ENCODE measurements around the gene DPYSL5.

The DPYSL5 gene

GRCh38 chr2:26997394-26997793 lies 149.5 kb downstream of the DPYSL5 start:
- DNase-seq, result no peak

- no peak for DNase-seq
Observed at GRCh38 chr2:26998323-26998722, 150.4 kb downstream of the DPYSL5 start.
